WTC11 (cell line): ENCODE results near the gene TARDBP. TPM values are rescaled to one million over a fixed set of nuclear protein-coding genes. Genes with fewer than 3 reads are reported as not detected.

Experiments
- ATAC-seq: fragments of 200-7000 bp; cut with Tn5 transposase; 2 replicates; pipeline ENCODE4 v1.10.0; 2021; ENCODE audit warnings: mild to moderate bottlenecking, moderate library complexity
- CTCF ChIA-PET: fragments of 300-600 bp; sonication (Branson Sonifier 250); formaldehyde crosslinking; loops from one replicate; lab custom pipeline; 2021; ENCODE audit warnings: antibody characterized with exemption; lab: Charles Lee
- POLR2A ChIA-PET: fragments of 350-600 bp; sonication (Branson Sonifier 250); formaldehyde crosslinking; loops from one replicate; lab custom pipeline; 2021; ENCODE audit warnings: antibody characterized with exemption; lab: Charles Lee
- DNase-seq: peaks from one replicate; pipeline ENCODE4 v3.0.0; 2021; ENCODE audit warnings: low spot score
- H3K27ac Mint-ChIP-seq: 2 replicates; pipeline ENCODE4 v1.8.0; 2021; ENCODE audit warnings: mixed read lengths
- H3K27me3 Mint-ChIP-seq: 2 replicates; pipeline ENCODE4 v1.8.0; 2021; ENCODE audit warnings: low read depth, mild to moderate bottlenecking, moderate library complexity, mixed read lengths
- H3K36me3 Mint-ChIP-seq: 2 replicates; pipeline ENCODE4 v1.8.0; 2021; ENCODE audit warnings: mixed read lengths
- H3K4me1 Mint-ChIP-seq: 2 replicates; pipeline ENCODE4 v1.8.0; 2022; ENCODE audit warnings: mixed read lengths
- H3K4me3 Mint-ChIP-seq: 2 replicates; pipeline ENCODE4 v1.8.0; 2021; ENCODE audit warnings: mild to moderate bottlenecking, moderate library complexity, mixed read lengths
- H3K9me3 Mint-ChIP-seq: 2 replicates; pipeline ENCODE4 v1.8.0; 2021; ENCODE audit warnings: mixed read lengths
- ATF1 ChIP-seq: sonication (generic); formaldehyde crosslinking; IDR thresholded peaks from 2 replicates; pipeline ENCODE4 v1.8.1; 2023; ENCODE audit warnings: mild to moderate bottlenecking, moderate library complexity, missing genetic modification reagents
- E2F5 ChIP-seq: sonication (generic); formaldehyde crosslinking; IDR thresholded peaks from 2 replicates; pipeline ENCODE4 v1.8.1; 2022; ENCODE audit warnings: mild to moderate bottlenecking, moderate library complexity, missing genetic modification reagents
- ELF4 ChIP-seq: sonication (generic); formaldehyde crosslinking; IDR thresholded peaks from 2 replicates; pipeline ENCODE4 v1.8.1; 2022; ENCODE audit warnings: low read depth, mild to moderate bottlenecking, moderate library complexity, missing genetic modification reagents
- ERG ChIP-seq: fragments of 250-450 bp; sonication (Bioruptor Pico); IDR thresholded peaks from 2 replicates; pipeline ENCODE4 v1.8.0; 2021; ENCODE audit warnings: mild to moderate bottlenecking
- FOXP4 ChIP-seq: sonication (generic); formaldehyde crosslinking; IDR thresholded peaks from 2 replicates; pipeline ENCODE4 v1.8.0; 2022; ENCODE audit warnings: mild to moderate bottlenecking, missing genetic modification reagents
- IRF1 ChIP-seq: sonication (generic); formaldehyde crosslinking; IDR thresholded peaks from 2 replicates; pipeline ENCODE4 v1.8.0; 2023; ENCODE audit warnings: missing genetic modification reagents
- IRF2 ChIP-seq: sonication (generic); formaldehyde crosslinking; IDR thresholded peaks from 2 replicates; pipeline ENCODE4 v1.8.0; 2022; ENCODE audit warnings: low read depth, missing genetic modification reagents, borderline replicate concordance
- KAT7 ChIP-seq: sonication (generic); formaldehyde crosslinking; IDR thresholded peaks from 2 replicates; pipeline ENCODE4 v1.8.1; 2023; ENCODE audit warnings: missing genetic modification reagents, mild to moderate bottlenecking, borderline replicate concordance
- NR1H2 ChIP-seq: sonication (generic); formaldehyde crosslinking; IDR thresholded peaks from 2 replicates; pipeline ENCODE4 v1.9.0; 2021; ENCODE audit warnings: mild to moderate bottlenecking, moderate library complexity, missing genetic modification reagents
- ZMAT4 ChIP-seq: fragments of 250-450 bp; sonication (Bioruptor Pico); IDR thresholded peaks from 2 replicates; pipeline ENCODE4 v1.9.0; 2021; ENCODE audit warnings: mild to moderate bottlenecking
- ZNF425 ChIP-seq: fragments of 250-450 bp; sonication (Bioruptor Pico); conservative IDR thresholded peaks from 2 replicates; pipeline ENCODE4 v1.9.0; 2021; ENCODE audit warnings: mild to moderate bottlenecking
- ZNF532 ChIP-seq: fragments of 250-450 bp; sonication (Bioruptor Pico); IDR thresholded peaks from 2 replicates; pipeline ENCODE4 v1.9.0; 2021; ENCODE audit warnings: mild to moderate bottlenecking, borderline replicate concordance
- ZNF671 ChIP-seq: fragments of 250-450 bp; sonication (Bioruptor Pico); IDR thresholded peaks from 2 replicates; pipeline ENCODE4 v1.8.0; 2021; ENCODE audit warnings: mild to moderate bottlenecking
- ZSCAN18 ChIP-seq: fragments of 250-450 bp; sonication (Bioruptor Pico); IDR thresholded peaks from 2 replicates; pipeline ENCODE4 v2.1.2; 2022; ENCODE audit warnings: mild to moderate bottlenecking, moderate library complexity
- total RNA-seq: library from RNA; stranded (reverse); gene quantifications from 3 replicates; pipeline ENCODE4 v1.2.3, GENCODE V29; 2021

The TARDBP gene
- total RNA-seq, 1 experiment from 2014 or later: 228 TPM

- DNase-seq: no peak
- H3K27ac Mint-ChIP-seq: peak overlapping the region; percentile 63
- CTCF ChIA-PET: interaction anchor here (1.0 to 3.3 kb wide), 2 partner anchors 25 to 584 kb away, joined by 3 to 67 read pairs; no protein-coding TSS in a partner anchor
- H3K36me3 Mint-ChIP-seq: peaks cover 39% of the 10 kb centered on the region
- no peak for ATAC-seq
- H3K9me3 Mint-ChIP-seq: no peaks in the 10 kb centered on the region
- peaks cover 16% of the 10 kb centered on the region for H3K4me1 Mint-ChIP-seq
- TF ChIP-seq ZSCAN18 (CRISPR knock-in tag) (no peak), NR1H2 (CRISPR knock-in tag) (no peak), ZNF532 (no peak), IRF1 (CRISPR knock-in tag) (no peak), ZMAT4 (CRISPR knock-in tag) (no peak), E2F5 (CRISPR knock-in tag) (no peak), KAT7 (CRISPR knock-in tag) (no peak), ATF1 (CRISPR knock-in tag) (no peak)
- TF ChIP-seq, all 79 proteins: peak for 0
- H3K27me3 Mint-ChIP-seq: no peaks in the 10 kb centered on the region
- POLR2A ChIA-PET: no interaction called here
- H3K4me3 Mint-ChIP-seq: peak overlapping the region; percentile 90
Measured at GRCh38 chr1:11061652-11062365, 49.4 kb downstream of the TARDBP start.

GRCh38 chr1:11062965-11063401 is 50.5 kb downstream of the TARDBP start:
- no peaks in the 10 kb centered on the region for H3K9me3 Mint-ChIP-seq
- ATAC-seq (no peak), DNase-seq (no peak)
- ChIA-PET CTCF (interaction anchor here (0.7 to 2.3 kb wide), 5 partner anchors 10 to 508 kb away, joined by 3 to 24 read pairs (median 7); partner anchors contain the start of gene EXOSC10), POLR2A (no interaction called here)
- peaks cover 36% of the 10 kb centered on the region for H3K36me3 Mint-ChIP-seq
- peaks cover 13% of the 10 kb centered on the region for H3K4me1 Mint-ChIP-seq
- H3K4me3 Mint-ChIP-seq: no peak overlapping the region
- H3K27me3 Mint-ChIP-seq: no peaks in the 10 kb centered on the region
- no peak overlapping the region; the same call in 1 of the 2 replicates for H3K27ac Mint-ChIP-seq
- no peak for TF ChIP-seq ZNF425 (CRISPR knock-in tag)
- no peak for TF ChIP-seq IRF2 (CRISPR knock-in tag)
- no peak for TF ChIP-seq ELF4 (CRISPR knock-in tag)
- no peak for TF ChIP-seq FOXP4 (CRISPR knock-in tag)
- no peak for TF ChIP-seq ZNF671 (CRISPR knock-in tag)
- no peak for TF ChIP-seq ZSCAN18 (CRISPR knock-in tag)
- TF ChIP-seq ERG (CRISPR knock-in tag): no peak
